CD4-positive, alpha-beta T cell (primary cell): ENCODE results near the gene ARHGAP10. TPM values are rescaled to one million over a fixed set of nuclear protein-coding genes. Genes with fewer than 3 reads are reported as not detected.

Source experiments
- ATAC-seq: fragments of 200-7000 bp; cut with Tn5 transposase; one replicate; pipeline ENCODE4 v1.10.0; 2022; ENCODE audit warnings: mild to moderate bottlenecking; ENCODE audit not compliant: poor library complexity
- CTCF ChIA-PET: fragments of 350-600 bp; sonication (Branson Sonifier 250); formaldehyde crosslinking; loops from one replicate; lab custom pipeline; 2021; ENCODE audit warnings: antibody characterized with exemption, inconsistent platforms; lab: Charles Lee
- POLR2A ChIA-PET: fragments of 350-600 bp; sonication (Branson Sonifier 250); formaldehyde crosslinking; loops from one replicate; lab custom pipeline; 2021; ENCODE audit warnings: antibody characterized with exemption, inconsistent platforms; lab: Charles Lee
- DNase-seq, 14 experiments: peaks; one replicate each; pipeline ENCODE4 v3.0.0-alpha.2; 2013 to 2020; ENCODE audit warnings: mixed read lengths in 2 of 14
- H3K27ac ChIP-seq, 2 donors: one replicate each; pipeline versions ENCODE4 v1.5.1 to v1.7.0; 2013; ENCODE audit warnings: low read length in 2 of 2, low read depth in 1 of 2, mild to moderate bottlenecking in 1 of 2
- H3K27me3 ChIP-seq, 2 experiments: 1 replicate in 1 of 2; 2 replicates in 1 of 2; pipeline versions ENCODE4 v1.6.1 to v1.7.0; 2013; ENCODE audit warnings: low read length in 2 of 2, control low read depth in 1 of 2, mild to moderate bottlenecking in 1 of 2, moderate library complexity in 1 of 2; ENCODE audit not compliant: insufficient read depth in 2 of 2, control insufficient read depth in 1 of 2
- H3K36me3 ChIP-seq: one replicate; pipeline ENCODE4 v1.6.1; 2013; ENCODE audit warnings: low read length, control low read depth; ENCODE audit not compliant: insufficient read depth
- H3K4me1 ChIP-seq: one replicate; pipeline ENCODE4 v1.6.1; 2013; ENCODE audit warnings: low read length, control low read depth; ENCODE audit not compliant: insufficient read depth
- H3K4me3 ChIP-seq: one replicate; pipeline ENCODE4 v1.5.1; 2013; ENCODE audit warnings: mild to moderate bottlenecking, low read length, moderate library complexity
- H3K9me3 ChIP-seq, 2 experiments: 1 replicate in 1 of 2; 2 replicates in 1 of 2; pipeline versions ENCODE4 v1.6.1 to v1.7.0; 2013; ENCODE audit warnings: low read length in 2 of 2, mild to moderate bottlenecking in 2 of 2, control low read depth in 1 of 2, moderate library complexity in 1 of 2; ENCODE audit not compliant: control insufficient read depth in 1 of 2, insufficient read depth in 1 of 2
- H3K27ac Mint-ChIP-seq: one replicate; pipeline ENCODE4 v1.8.0; 2020; ENCODE audit warnings: mixed read lengths
- H3K27me3 Mint-ChIP-seq: one replicate; pipeline ENCODE4 v1.8.0; 2021; ENCODE audit warnings: mixed read lengths
- H3K36me3 Mint-ChIP-seq: one replicate; pipeline ENCODE4 v1.8.0; 2021; ENCODE audit warnings: low read depth, mixed read lengths
- H3K4me1 Mint-ChIP-seq: one replicate; pipeline ENCODE4 v1.8.0; 2021; ENCODE audit warnings: low read depth, mixed read lengths
- H3K4me3 Mint-ChIP-seq: one replicate; pipeline ENCODE4 v1.8.0; 2020; ENCODE audit warnings: mild to moderate bottlenecking, mixed read lengths
- H3K9me3 Mint-ChIP-seq: one replicate; pipeline ENCODE4 v1.8.0; 2020; ENCODE audit warnings: mixed read lengths
- intact Hi-C, 2 experiments: fragments of 100-400 bp; cut with DNase I in 1 of 2; cut with micrococcal nuclease in 1 of 2; formaldehyde crosslinking; loops; one replicate each; pipeline versions ENCODE4 v1.15.1 to v1.9.0; 2023 to 2025; cut with DNase I, micrococcal nuclease
- total RNA-seq, 174 experiments: library from RNA in 2 of 174; stranded (reverse) in 2 of 174; gene quantifications; one replicate each; pipeline ENCODE4 v1.2.3 and lab custom pipeline; 2021 to 2026
- TF ChIP-seq, protein P1 (sequence below): fragments of 200-600 bp; IDR thresholded peaks from one replicate; pipeline ENCODE4 v1.8.0; 2022; ENCODE audit warnings: antibody characterized with exemption, mild to moderate bottlenecking

The ARHGAP10 gene
- total RNA-seq, 2 experiments from 2014 or later = 5.6 to 5.7 TPM

DNA sequence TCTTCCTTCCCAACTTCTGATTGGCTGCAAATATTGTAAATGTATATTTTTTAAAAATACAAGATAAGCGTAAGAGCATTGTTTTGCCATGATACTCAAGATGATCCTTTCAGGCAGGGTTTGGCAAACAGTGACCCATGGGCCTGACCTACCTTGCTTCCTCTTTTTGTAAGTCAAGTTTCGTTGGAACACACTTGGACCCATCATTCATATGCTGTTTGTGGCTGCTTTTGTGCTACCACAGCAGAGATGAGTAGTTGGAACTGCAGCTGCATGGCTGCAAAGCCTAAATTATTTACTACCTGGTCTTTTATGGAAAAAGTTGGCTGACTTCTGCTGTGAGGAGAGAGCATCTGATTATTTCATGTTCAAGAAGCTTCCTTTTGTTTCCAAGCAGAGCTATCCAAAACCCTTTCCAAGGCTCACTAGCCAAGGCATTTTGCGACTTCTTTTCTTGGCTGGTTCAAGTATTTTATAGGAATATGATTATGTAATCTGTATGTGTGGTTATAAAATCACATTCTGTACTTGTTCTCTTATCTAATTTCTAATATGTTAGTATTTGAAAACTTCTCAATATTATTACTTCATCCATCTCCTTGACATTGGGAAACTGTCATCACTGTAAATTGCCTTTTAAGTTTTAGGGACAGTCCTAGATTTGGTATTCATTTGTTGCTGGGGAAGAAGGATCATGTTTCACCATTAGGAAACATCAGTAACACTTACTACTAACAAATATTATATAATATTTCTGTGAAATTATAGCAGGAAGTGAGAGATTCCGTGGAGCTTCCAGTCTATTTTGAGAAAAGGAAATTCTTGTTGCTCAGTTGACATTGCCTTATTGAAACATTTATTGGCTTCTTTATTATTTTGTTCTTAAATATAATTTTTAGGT, 109.2 kb downstream of the ARHGAP10 start:
- H3K4me1 ChIP-seq = no peaks in the 10 kb centered on the region
- POLR2A ChIA-PET = no interaction called here
- CTCF ChIA-PET = interaction anchor here (1.5 kb wide), 1 partner anchor 26 kb away, joined by 4 read pairs; no protein-coding TSS in a partner anchor
- Mint-ChIP-seq H3K4me1 (no peaks in the 10 kb centered on the region), H3K27me3 (no peaks in the 10 kb centered on the region), H3K27ac (no peak overlapping the region), H3K36me3 (no peaks in the 10 kb centered on the region), H3K4me3 (no peak overlapping the region), H3K9me3 (no peaks in the 10 kb centered on the region)
- H3K36me3 ChIP-seq = no peaks in the 10 kb centered on the region
- intact Hi-C loops = no loop called here
- no peak for DNase-seq
- no peak for ATAC-seq
- H3K9me3 ChIP-seq = no peaks in the 10 kb centered on the region
- no peaks in the 10 kb centered on the region for H3K27me3 ChIP-seq
- H3K4me3 ChIP-seq = no peak overlapping the region
- TF ChIP-seq, protein P1, sequence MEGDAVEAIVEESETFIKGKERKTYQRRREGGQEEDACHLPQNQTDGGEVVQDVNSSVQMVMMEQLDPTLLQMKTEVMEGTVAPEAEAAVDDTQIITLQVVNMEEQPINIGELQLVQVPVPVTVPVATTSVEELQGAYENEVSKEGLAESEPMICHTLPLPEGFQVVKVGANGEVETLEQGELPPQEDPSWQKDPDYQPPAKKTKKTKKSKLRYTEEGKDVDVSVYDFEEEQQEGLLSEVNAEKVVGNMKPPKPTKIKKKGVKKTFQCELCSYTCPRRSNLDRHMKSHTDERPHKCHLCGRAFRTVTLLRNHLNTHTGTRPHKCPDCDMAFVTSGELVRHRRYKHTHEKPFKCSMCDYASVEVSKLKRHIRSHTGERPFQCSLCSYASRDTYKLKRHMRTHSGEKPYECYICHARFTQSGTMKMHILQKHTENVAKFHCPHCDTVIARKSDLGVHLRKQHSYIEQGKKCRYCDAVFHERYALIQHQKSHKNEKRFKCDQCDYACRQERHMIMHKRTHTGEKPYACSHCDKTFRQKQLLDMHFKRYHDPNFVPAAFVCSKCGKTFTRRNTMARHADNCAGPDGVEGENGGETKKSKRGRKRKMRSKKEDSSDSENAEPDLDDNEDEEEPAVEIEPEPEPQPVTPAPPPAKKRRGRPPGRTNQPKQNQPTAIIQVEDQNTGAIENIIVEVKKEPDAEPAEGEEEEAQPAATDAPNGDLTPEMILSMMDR = no peak
- H3K27ac ChIP-seq = no peak overlapping the region

- Histone ChIP-seq H3K9me3 (no peaks in the 10 kb centered on the region), H3K27me3 (no peaks in the 10 kb centered on the region), H3K27ac (no peak overlapping the region), H3K4me1 (peaks cover 4% of the 10 kb centered on the region), H3K36me3 (no peaks in the 10 kb centered on the region), H3K4me3 (no peak overlapping the region)
- no peak overlapping the region for H3K4me3 Mint-ChIP-seq
- DNase-seq (no peak), ATAC-seq (no peak)
- TF ChIP-seq, protein P1 = no peak
- POLR2A ChIA-PET = no interaction called here
- H3K36me3 Mint-ChIP-seq = no peaks in the 10 kb centered on the region
- no peaks in the 10 kb centered on the region for H3K4me1 Mint-ChIP-seq
- no peaks in the 10 kb centered on the region for H3K9me3 Mint-ChIP-seq
- CTCF ChIA-PET = interaction anchor here (0.6 kb wide), 2 partner anchors 22 to 84 kb away, joined by 3 read pairs; no protein-coding TSS in a partner anchor
- intact Hi-C loops = no loop called here
- H3K27me3 Mint-ChIP-seq = no peaks in the 10 kb centered on the region
- no peak overlapping the region for H3K27ac Mint-ChIP-seq
Measured at GRCh38 chr4:147842573-147842972, 110.7 kb downstream of the ARHGAP10 start.

DNA sequence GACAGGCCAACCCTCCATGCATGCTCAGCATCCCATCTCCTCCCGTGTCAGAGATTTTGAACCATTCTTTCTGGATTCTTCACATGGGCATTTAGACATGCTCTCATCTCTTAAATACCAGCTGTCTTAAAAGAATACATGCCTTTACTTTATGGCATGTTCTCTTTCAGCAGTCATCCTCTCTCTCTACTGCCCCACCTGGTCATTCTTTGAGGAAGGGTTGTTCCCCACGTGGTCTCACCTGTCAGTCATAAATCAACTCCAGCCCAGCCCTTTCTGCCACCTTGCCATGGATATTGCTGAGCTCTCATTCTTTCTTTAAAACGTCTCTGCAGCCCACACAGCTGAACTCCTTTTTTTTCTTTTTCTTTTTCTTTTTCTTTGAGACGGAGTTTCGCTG, 111.3 kb downstream of the ARHGAP10 start:
- H3K4me3 Mint-ChIP-seq = no peak overlapping the region

More for the DNA sequence above, 111.3 kb downstream of the ARHGAP10 start:
- H3K27ac ChIP-seq = no peak overlapping the region
- ATAC-seq = no peak
- no peaks in the 10 kb centered on the region for H3K27me3 ChIP-seq
- Mint-ChIP-seq H3K27me3 (no peaks in the 10 kb centered on the region), H3K4me1 (no peaks in the 10 kb centered on the region), H3K36me3 (no peaks in the 10 kb centered on the region), H3K27ac (no peak overlapping the region), H3K9me3 (no peaks in the 10 kb centered on the region)
- H3K36me3 ChIP-seq = no peaks in the 10 kb centered on the region
- DNase-seq = peak in 2 of 14 experiments; percentile 23 to 27
- POLR2A ChIA-PET = no interaction called here
- CTCF ChIA-PET = interaction anchor here (0.6 kb wide), 2 partner anchors 22 to 85 kb away, joined by 3 read pairs; no protein-coding TSS in a partner anchor
- no peaks in the 10 kb centered on the region for H3K9me3 ChIP-seq
- peaks cover 4% of the 10 kb centered on the region for H3K4me1 ChIP-seq
- TF ChIP-seq, protein P1 = no peak
- no peak overlapping the region for H3K4me3 ChIP-seq
- intact Hi-C loops = no loop called here
